ENCODE results near the gene LRRC4B. TPM values are rescaled to one million over a fixed set of nuclear protein-coding genes. Genes with fewer than 3 reads are reported as not detected.

LRRC4B gene
- total RNA-seq, 1 donor = not detected

- no peaks in the 10 kb centered on the region for H3K27me3 ChIP-seq (ENCODE audit: insufficient read depth, low read length)
- no peaks in the 10 kb centered on the region for H3K4me1 ChIP-seq (ENCODE audit: insufficient read depth, low read length)
- H3K4me3 ChIP-seq (ENCODE audit: low read length) = no peak overlapping the region
- H3K9me3 ChIP-seq (ENCODE audit: low read depth, low read length) = no peaks in the 10 kb centered on the region
Observed at GRCh38 chr19:50550594-50550966, 17.7 kb downstream of the LRRC4B start.

- Histone ChIP-seq H3K9me3 (ENCODE audit: low read depth, low read length) (no peaks in the 10 kb centered on the region), H3K4me1 (ENCODE audit: insufficient read depth, low read length) (no peaks in the 10 kb centered on the region), H3K4me3 (ENCODE audit: low read length) (no peak overlapping the region), H3K27me3 (ENCODE audit: insufficient read depth, low read length) (no peaks in the 10 kb centered on the region)
Observed at GRCh38 chr19:50549927-50550593, 18.2 kb downstream of the LRRC4B start.

- H3K27me3 ChIP-seq (ENCODE audit: insufficient read depth, low read length) = no peaks in the 10 kb centered on the region
- no peaks in the 10 kb centered on the region for H3K4me1 ChIP-seq (ENCODE audit: insufficient read depth, low read length)
- no peaks in the 10 kb centered on the region for H3K9me3 ChIP-seq (ENCODE audit: low read depth, low read length)
- no peak overlapping the region for H3K4me3 ChIP-seq (ENCODE audit: low read length)
Observed at GRCh38 chr19:50549059-50549926, 18.9 kb downstream of the LRRC4B start.

- Histone ChIP-seq H3K9me3 (ENCODE audit: low read depth, low read length) (no peaks in the 10 kb centered on the region), H3K4me3 (ENCODE audit: low read length) (no peak overlapping the region), H3K4me1 (ENCODE audit: insufficient read depth, low read length) (no peaks in the 10 kb centered on the region), H3K27me3 (ENCODE audit: insufficient read depth, low read length) (no peaks in the 10 kb centered on the region)
Observed at GRCh38 chr19:50548191-50549058, 19.8 kb downstream of the LRRC4B start.

GRCh38 chr19:50547385-50548190 is 20.6 kb downstream of the LRRC4B start:
- no peaks in the 10 kb centered on the region for H3K4me1 ChIP-seq (ENCODE audit: insufficient read depth, low read length)
- no peak overlapping the region for H3K4me3 ChIP-seq (ENCODE audit: low read length)
- H3K9me3 ChIP-seq (ENCODE audit: low read depth, low read length) = no peaks in the 10 kb centered on the region
- no peaks in the 10 kb centered on the region for H3K27me3 ChIP-seq (ENCODE audit: insufficient read depth, low read length)

- H3K4me3 ChIP-seq (ENCODE audit: low read length) = no peak overlapping the region
- no peaks in the 10 kb centered on the region for H3K27me3 ChIP-seq (ENCODE audit: insufficient read depth, low read length)
- H3K4me1 ChIP-seq (ENCODE audit: insufficient read depth, low read length) = no peaks in the 10 kb centered on the region
- H3K9me3 ChIP-seq (ENCODE audit: low read depth, low read length) = no peaks in the 10 kb centered on the region
Observed at GRCh38 chr19:50546527-50547221, 21.6 kb downstream of the LRRC4B start.

GRCh38 chr19:50542943-50543342 is 25.3 kb downstream of the LRRC4B start:
- Histone ChIP-seq H3K9me3 (ENCODE audit: low read depth, low read length) (no peaks in the 10 kb centered on the region), H3K4me1 (ENCODE audit: insufficient read depth, low read length) (no peaks in the 10 kb centered on the region), H3K4me3 (ENCODE audit: low read length) (no peak overlapping the region), H3K27me3 (ENCODE audit: insufficient read depth, low read length) (no peaks in the 10 kb centered on the region)

GRCh38 chr19:50537769-50538230 is 30.4 kb downstream of the LRRC4B start:
- Histone ChIP-seq H3K27me3 (ENCODE audit: insufficient read depth, low read length) (no peaks in the 10 kb centered on the region), H3K4me3 (ENCODE audit: low read length) (no peak overlapping the region), H3K4me1 (ENCODE audit: insufficient read depth, low read length) (no peaks in the 10 kb centered on the region), H3K9me3 (ENCODE audit: low read depth, low read length) (no peaks in the 10 kb centered on the region)

- H3K4me3 ChIP-seq (ENCODE audit: low read length) = no peak overlapping the region
- no peaks in the 10 kb centered on the region for H3K9me3 ChIP-seq (ENCODE audit: low read depth, low read length)
- no peaks in the 10 kb centered on the region for H3K4me1 ChIP-seq (ENCODE audit: insufficient read depth, low read length)
- H3K27me3 ChIP-seq (ENCODE audit: insufficient read depth, low read length) = no peaks in the 10 kb centered on the region
Observed at GRCh38 chr19:50537306-50537685, 30.9 kb downstream of the LRRC4B start.

GRCh38 chr19:50536662-50537305 is 31.5 kb downstream of the LRRC4B start:
- Histone ChIP-seq H3K4me1 (ENCODE audit: insufficient read depth, low read length) (no peaks in the 10 kb centered on the region), H3K27me3 (ENCODE audit: insufficient read depth, low read length) (no peaks in the 10 kb centered on the region), H3K4me3 (ENCODE audit: low read length) (no peak overlapping the region), H3K9me3 (ENCODE audit: low read depth, low read length) (no peaks in the 10 kb centered on the region)

GRCh38 chr19:50535672-50536187 is 32.5 kb downstream of the LRRC4B start:
- H3K9me3 ChIP-seq (ENCODE audit: low read depth, low read length) = no peaks in the 10 kb centered on the region
- no peaks in the 10 kb centered on the region for H3K4me1 ChIP-seq (ENCODE audit: insufficient read depth, low read length)
- no peak overlapping the region for H3K4me3 ChIP-seq (ENCODE audit: low read length)
- H3K27me3 ChIP-seq (ENCODE audit: insufficient read depth, low read length) = no peaks in the 10 kb centered on the region

- Histone ChIP-seq H3K9me3 (ENCODE audit: low read depth, low read length) (no peaks in the 10 kb centered on the region), H3K4me1 (ENCODE audit: insufficient read depth, low read length) (no peaks in the 10 kb centered on the region), H3K27me3 (ENCODE audit: insufficient read depth, low read length) (no peaks in the 10 kb centered on the region), H3K4me3 (ENCODE audit: low read length) (no peak overlapping the region)
Observed at GRCh38 chr19:50534478-50534877, 33.8 kb downstream of the LRRC4B start.

GRCh38 chr19:50532952-50533351 is 35.3 kb downstream of the LRRC4B start:
- Histone ChIP-seq H3K9me3 (ENCODE audit: low read depth, low read length) (no peaks in the 10 kb centered on the region), H3K4me3 (ENCODE audit: low read length) (no peak overlapping the region), H3K27me3 (ENCODE audit: insufficient read depth, low read length) (no peaks in the 10 kb centered on the region)

More at GRCh38 chr19:50532952-50533351, 35.3 kb downstream of the LRRC4B start:
- H3K4me1 ChIP-seq (ENCODE audit: insufficient read depth, low read length) = no peaks in the 10 kb centered on the region
